Smooth muscle cell (in vitro differentiated cells): ENCODE data around the gene TCTN1. TPM values are rescaled to one million over a fixed set of nuclear protein-coding genes. Genes with fewer than 3 reads are reported as not detected.
"Not testable (repeated sequence)": the region's sequence is repeated elsewhere in the genome, so short reads cannot be mapped to it uniquely, and the experiment has no call there.

Experiments
- DNase-seq: peaks from one replicate; lab custom pipeline; 2025; ENCODE audit not compliant: unreplicated experiment; lab: John Stamatoyannopoulos, UW
- H2AFZ ChIP-seq: fragments of 200-600 bp; sonication (generic); 2 replicates; pipeline ENCODE4 v1.6.0; 2016; ENCODE audit warnings: antibody characterized with exemption, low read depth, mild to moderate bottlenecking
- H3F3A ChIP-seq: fragments of 200-600 bp; sonication (generic); 2 replicates; pipeline ENCODE4 v1.6.0; 2017; ENCODE audit warnings: antibody characterized with exemption, low read depth
- H3K27ac ChIP-seq: fragments of 200-600 bp; sonication (generic); 2 replicates; pipeline ENCODE4 v1.5.1; 2016; ENCODE audit warnings: low read depth, mild to moderate bottlenecking
- H3K27me3 ChIP-seq: fragments of 200-600 bp; sonication (generic); 2 replicates; pipeline ENCODE4 v1.6.1; 2016; ENCODE audit warnings: low read depth, mild to moderate bottlenecking
- H3K36me3 ChIP-seq: fragments of 200-600 bp; sonication (generic); 2 replicates; pipeline ENCODE4 v1.5.1; 2016; ENCODE audit warnings: low read depth
- H3K4me1 ChIP-seq: fragments of 200-600 bp; sonication (generic); 2 replicates; pipeline ENCODE4 v1.5.1; 2016; ENCODE audit warnings: low read depth
- H3K4me2 ChIP-seq: fragments of 200-600 bp; sonication (generic); 2 replicates; pipeline ENCODE4 v1.6.0; 2016; ENCODE audit warnings: mild to moderate bottlenecking
- H3K4me3 ChIP-seq: fragments of 200-600 bp; sonication (generic); 2 replicates; pipeline ENCODE4 v1.5.1; 2016; ENCODE audit warnings: mild to moderate bottlenecking
- H3K79me2 ChIP-seq: fragments of 200-600 bp; sonication (generic); 2 replicates; pipeline ENCODE4 v1.6.0; 2016; ENCODE audit warnings: low read depth, mild to moderate bottlenecking
- H3K9ac ChIP-seq: fragments of 200-600 bp; sonication (generic); 2 replicates; pipeline ENCODE4 v1.6.0; 2016; ENCODE audit warnings: low read depth
- H3K9me3 ChIP-seq: fragments of 200-600 bp; sonication (generic); replicated peaks from 2 replicates; pipeline ENCODE4 v1.5.1; 2016; ENCODE audit warnings: low read depth
- H4K20me1 ChIP-seq: fragments of 200-600 bp; sonication (generic); 2 replicates; pipeline ENCODE4 v1.6.0; 2016; ENCODE audit warnings: low read depth
- CTCF ChIP-seq: fragments of 200-600 bp; sonication (generic); IDR thresholded peaks from 2 replicates; pipeline ENCODE4 v1.5.1; 2017; ENCODE audit warnings: borderline replicate concordance, mild to moderate bottlenecking, antibody characterized with exemption; ENCODE audit not compliant: insufficient read depth, poor library complexity, severe bottlenecking
- WGBS: methylation state at CpG from one replicate; pipeline ENCODE4 v1.1.7; 2016; ENCODE audit warnings: low lambda C conversion rate; 5-methylcytosine and 5-hydroxymethylcytosine counted together
- polyA plus RNA-seq: library from polyadenylated mRNA; unstranded; fragments of >200 nt; fragmentation: Nextera tagmentation; extraction: Ambion mirVana; gene quantifications from 2 replicates; pipeline ENCODE4 v1.2.1, GENCODE V29; 2016
- total RNA-seq: library from RNA; depleted of rRNA; stranded (reverse); fragments of >200 nt; gene quantifications from 2 replicates; pipeline ENCODE4 v1.2.3, GENCODE V29; 2014

Gene TCTN1
- total and polyA plus RNA-seq, 2 experiments from 2014 or later, result 22.5 to 28.4 TPM

DNA sequence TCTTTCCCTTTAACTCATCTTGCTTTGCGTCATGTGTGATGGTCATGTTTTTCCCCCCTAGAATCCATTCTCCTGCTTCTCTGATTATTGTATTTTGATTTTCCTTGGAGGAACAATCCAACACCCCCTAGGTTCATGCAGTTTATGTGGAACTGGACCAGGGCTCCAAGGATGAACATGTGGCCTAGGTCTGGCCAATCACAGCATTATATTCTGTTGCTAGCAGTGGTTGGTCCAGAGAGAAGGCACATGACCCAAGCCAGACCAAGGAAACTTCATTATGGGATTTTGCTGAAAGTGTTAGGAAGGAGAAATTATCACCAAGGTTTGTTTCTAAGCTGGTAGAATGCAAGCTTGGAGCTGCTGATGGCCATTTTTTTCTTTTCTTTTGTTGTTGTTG is 23.9 kb upstream of the TCTN1 start:
- TF ChIP-seq CTCF, result no peak
- WGBS, result 95% methylated on average over 1 of the region's 1 CpG

GRCh38 chr12:110590806-110591326 is 23.1 kb upstream of the TCTN1 start:
- Histone ChIP-seq H3K36me3 (no peaks in the 10 kb centered on the region), H3K27ac (no peak overlapping the region), H3K4me2 (no peak overlapping the region), H3F3A (no peaks in the 10 kb centered on the region), H3K4me1 (no peaks in the 10 kb centered on the region), H3K79me2 (no peaks in the 10 kb centered on the region), H3K9ac (no peak overlapping the region), H3K27me3 (no peaks in the 10 kb centered on the region), H3K4me3 (no peak overlapping the region), H3K9me3 (no peaks in the 10 kb centered on the region), H2AFZ (no peak overlapping the region), H4K20me1 (no peaks in the 10 kb centered on the region)
- no peak for DNase-seq
- no peak for TF ChIP-seq CTCF
- 87% methylated on average over 3 of the region's 3 CpGs for WGBS

More for the DNA sequence above, 23.9 kb upstream of the TCTN1 start:
- Histone ChIP-seq H3K9me3 (no peaks in the 10 kb centered on the region), H3K27me3 (no peaks in the 10 kb centered on the region), H2AFZ (no peak overlapping the region), H3K9ac (no peak overlapping the region), H3K4me3 (no peak overlapping the region), H3K4me1 (no peaks in the 10 kb centered on the region), H3K79me2 (no peaks in the 10 kb centered on the region), H4K20me1 (no peaks in the 10 kb centered on the region), H3F3A (no peaks in the 10 kb centered on the region), H3K27ac (no peak overlapping the region), H3K4me2 (no peak overlapping the region), H3K36me3 (no peaks in the 10 kb centered on the region)
- DNase-seq, result no peak

DNA sequence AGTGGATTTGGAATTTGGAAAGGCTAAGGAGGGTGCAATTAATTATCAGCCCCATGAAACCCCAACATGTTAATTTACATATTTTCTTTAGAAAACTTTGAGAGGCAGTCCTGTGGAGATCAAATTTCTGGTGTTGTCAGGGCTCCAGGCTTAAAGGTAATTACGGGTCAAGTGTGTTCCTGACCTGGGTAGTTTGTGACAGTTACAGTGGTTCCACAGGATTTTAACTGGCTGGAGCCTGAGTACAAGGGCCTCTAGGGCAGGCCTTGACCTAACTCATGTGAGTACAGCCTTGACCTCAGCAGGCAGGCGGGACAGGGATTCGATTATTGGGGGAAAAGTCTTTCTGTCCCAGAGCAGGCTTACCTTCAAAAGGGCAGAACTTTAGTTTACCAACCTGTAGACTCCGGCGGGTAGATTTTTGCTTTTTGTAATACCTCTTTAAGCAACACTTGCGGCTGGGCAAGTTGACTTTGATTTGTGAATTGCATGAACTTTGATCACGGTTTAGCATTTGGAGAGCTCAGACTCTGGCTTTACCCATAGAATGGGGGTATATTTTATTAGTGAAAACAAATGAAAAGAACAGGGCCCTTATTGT is 22.4 kb upstream of the TCTN1 start:
- Histone ChIP-seq H3K4me2 (no peak overlapping the region), H2AFZ (no peak overlapping the region), H3K36me3 (no peaks in the 10 kb centered on the region), H3K9ac (no peak overlapping the region), H3K4me1 (no peaks in the 10 kb centered on the region), H4K20me1 (no peaks in the 10 kb centered on the region), H3K27ac (no peak overlapping the region), H3K27me3 (no peaks in the 10 kb centered on the region), H3F3A (no peaks in the 10 kb centered on the region), H3K9me3 (no peaks in the 10 kb centered on the region), H3K79me2 (no peaks in the 10 kb centered on the region), H3K4me3 (no peak overlapping the region)
- DNase-seq, result no peak
- TF ChIP-seq CTCF, result no peak
- WGBS, result 81% methylated on average over 7 of the region's 7 CpGs

GRCh38 chr12:110592078-110592477 is 21.9 kb upstream of the TCTN1 start:
- H3K4me2 ChIP-seq, result no peak overlapping the region
- H3F3A ChIP-seq, result no peaks in the 10 kb centered on the region
- no peak for TF ChIP-seq CTCF
- no peaks in the 10 kb centered on the region for H3K9me3 ChIP-seq
- WGBS, result 93% methylated on average over 5 of the region's 5 CpGs
- no peaks in the 10 kb centered on the region for H3K27me3 ChIP-seq
- DNase-seq, result no peak
- H3K4me1 ChIP-seq, result no peaks in the 10 kb centered on the region
- H3K79me2 ChIP-seq, result no peaks in the 10 kb centered on the region
- no peak overlapping the region for H3K4me3 ChIP-seq
- no peak overlapping the region for H2AFZ ChIP-seq
- H3K9ac ChIP-seq, result no peak overlapping the region
- no peaks in the 10 kb centered on the region for H4K20me1 ChIP-seq
- no peaks in the 10 kb centered on the region for H3K36me3 ChIP-seq
- H3K27ac ChIP-seq, result no peak overlapping the region

GRCh38 chr12:110592919-110593318 is 21.0 kb upstream of the TCTN1 start:
- not testable (repeated sequence) for H3K4me1 ChIP-seq, DNase-seq, H3K36me3 ChIP-seq, H3K4me3 ChIP-seq, H2AFZ ChIP-seq, H3K79me2 ChIP-seq, H3K27ac ChIP-seq, H3K9ac ChIP-seq, H3K9me3 ChIP-seq, H4K20me1 ChIP-seq, H3K27me3 ChIP-seq, H3F3A ChIP-seq, H3K4me2 ChIP-seq
- WGBS, result 95% methylated on average over 4 of the region's 4 CpGs
